HG03097 (cell line): Measurements from ENCODE around the gene HPD.
A peak's percentile ranks its signal among the peaks of the same experiment; 100 is the strongest.

Source experiments
- ATAC-seq: cut with Tn5 transposase; IDR thresholded peaks from one replicate; pipeline ENCODE4 v1.9.1; 2021; ENCODE audit not compliant: unreplicated experiment, low FRiP score

Gene HPD

DNA sequence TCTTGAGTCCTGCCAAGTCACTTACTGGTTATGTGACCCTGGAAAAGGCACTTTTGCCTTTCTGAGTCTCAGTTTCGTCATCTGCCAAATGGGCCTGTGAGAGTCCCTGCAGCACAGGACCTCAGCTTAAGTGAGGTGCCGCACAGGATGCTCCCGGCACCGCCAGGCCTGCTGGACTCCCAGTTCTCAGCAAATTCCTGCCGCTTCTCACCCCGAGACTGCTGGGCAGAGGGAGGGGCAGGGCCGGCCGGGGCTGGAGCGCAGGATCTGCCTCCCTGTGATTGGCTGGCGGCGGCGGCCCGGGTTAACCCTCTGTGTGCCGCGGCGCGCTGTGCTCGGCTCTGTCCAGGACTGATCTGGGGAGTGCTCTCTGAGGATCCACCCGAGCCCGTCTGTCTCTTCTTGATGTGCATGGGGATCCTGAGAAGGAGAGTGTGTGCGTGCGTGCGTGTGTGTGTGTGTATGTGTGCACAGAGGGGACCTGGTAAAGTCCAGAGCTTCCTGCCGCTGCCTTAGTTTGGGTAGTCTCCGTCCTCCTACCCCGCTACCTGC is 46.3 kb downstream of the HPD start:
- ATAC-seq, result no peak

DNA sequence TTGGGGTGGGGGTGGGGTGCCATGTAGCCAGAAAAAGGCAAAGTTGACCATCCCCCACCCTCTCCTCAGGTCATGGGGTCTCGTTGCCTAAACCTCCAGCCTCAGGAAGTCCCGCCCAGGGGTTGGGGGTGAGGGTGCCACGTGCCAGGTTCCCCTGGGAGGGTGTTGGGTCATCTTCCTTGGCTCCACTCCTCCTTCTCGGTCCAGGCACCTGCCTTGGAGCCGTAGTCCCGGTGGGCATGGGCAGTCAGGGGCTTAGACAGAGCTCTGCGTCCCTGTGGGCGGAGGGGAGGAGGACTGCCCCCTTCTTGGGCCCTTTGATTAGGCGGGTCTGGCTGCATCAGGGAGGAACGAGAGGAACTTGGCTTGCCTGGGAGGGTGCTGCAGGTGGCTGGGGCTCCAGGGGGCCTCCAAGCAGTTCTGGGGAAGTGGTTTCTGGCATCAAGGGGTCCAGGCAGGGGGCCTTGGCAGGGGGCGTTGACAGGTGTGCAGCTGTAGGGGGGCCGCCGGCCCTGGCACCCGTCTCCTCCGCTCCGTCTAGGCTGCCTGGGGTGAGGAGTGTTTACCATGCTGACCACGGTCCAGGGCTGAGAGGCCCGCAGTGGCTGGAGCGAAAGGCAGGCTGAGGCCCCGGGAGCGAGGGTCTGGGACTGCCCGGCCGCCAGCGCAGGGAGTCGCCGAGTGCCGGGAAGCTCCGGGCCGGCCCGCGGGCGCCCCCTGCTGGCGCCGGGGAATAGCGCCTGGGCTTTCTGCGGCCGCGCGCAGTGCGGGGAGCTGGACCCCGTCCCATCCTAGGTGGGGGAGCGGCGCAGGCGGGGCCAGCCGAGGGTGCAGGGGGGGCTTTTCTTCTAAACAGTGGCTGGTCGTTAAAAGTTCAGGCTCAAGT is 47.0 kb downstream of the HPD start:
- peak; percentile 52 for ATAC-seq

GRCh38 chr12:121810833-121811433 is 47.7 kb downstream of the HPD start:
- no peak for ATAC-seq

GRCh38 chr12:121810234-121810817 is 48.3 kb downstream of the HPD start:
- no peak for ATAC-seq

DNA sequence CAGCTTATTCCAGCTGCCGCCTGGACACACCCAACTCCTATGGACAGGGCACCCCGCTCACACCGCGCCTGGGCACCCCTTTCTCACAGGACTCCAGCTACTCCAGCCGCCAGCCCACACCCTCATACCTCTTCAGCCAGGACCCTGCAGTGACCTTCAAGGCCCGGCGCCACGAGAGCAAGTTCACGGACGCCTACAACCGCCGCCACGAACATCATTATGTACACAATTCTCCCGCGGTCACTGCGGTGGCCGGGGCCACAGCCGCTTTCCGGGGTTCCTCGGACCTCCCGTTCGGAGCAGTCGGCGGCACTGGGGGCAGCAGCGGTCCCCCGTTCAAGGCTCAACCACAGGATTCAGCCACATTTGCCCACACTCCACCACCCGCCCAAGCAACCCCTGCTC is 48.9 kb downstream of the HPD start:
- ATAC-seq, result no peak

- ATAC-seq, result no peak
Measured at GRCh38 chr12:121808623-121809022, 50.0 kb downstream of the HPD start.

DNA sequence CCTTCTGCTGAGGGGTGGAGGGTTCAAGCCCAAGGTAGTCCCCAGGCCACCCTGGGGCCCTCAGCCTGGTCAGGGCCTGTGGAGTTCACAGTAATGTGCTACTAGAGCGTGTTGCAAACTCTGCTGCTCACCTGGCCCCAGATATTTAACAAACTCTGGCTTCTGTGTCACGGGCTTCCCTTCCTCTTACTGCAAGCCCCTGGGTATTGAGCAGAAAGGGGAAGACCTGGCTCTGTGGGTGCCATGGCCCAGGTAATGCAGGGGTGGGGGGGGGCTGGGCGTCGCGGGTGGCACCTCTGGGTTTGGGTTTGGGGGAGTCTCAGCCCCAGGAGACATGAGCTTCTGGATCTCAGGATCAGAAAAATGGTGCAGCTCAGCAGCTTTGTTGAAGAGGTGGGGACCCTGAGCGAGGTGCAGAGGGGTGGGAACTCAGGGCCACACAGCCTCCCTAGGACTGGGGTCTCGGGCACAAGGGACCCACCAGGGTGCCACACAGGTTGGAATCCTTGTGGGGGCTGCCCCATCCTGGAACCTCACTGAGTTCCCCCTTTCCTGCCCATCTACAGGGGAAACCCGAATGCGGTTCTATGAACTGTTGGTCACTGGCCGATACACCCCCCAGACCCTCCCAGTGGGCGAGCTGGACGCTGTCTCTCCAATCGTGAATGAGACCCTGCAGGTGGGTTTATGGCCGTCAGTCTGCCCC is 50.9 kb downstream of the HPD start:
- ATAC-seq, result no peak

GRCh38 chr12:121806546-121807423 is 51.9 kb downstream of the HPD start:
- no peak for ATAC-seq

- no peak for ATAC-seq
Measured at GRCh38 chr12:121806009-121806545, 52.6 kb downstream of the HPD start.

DNA sequence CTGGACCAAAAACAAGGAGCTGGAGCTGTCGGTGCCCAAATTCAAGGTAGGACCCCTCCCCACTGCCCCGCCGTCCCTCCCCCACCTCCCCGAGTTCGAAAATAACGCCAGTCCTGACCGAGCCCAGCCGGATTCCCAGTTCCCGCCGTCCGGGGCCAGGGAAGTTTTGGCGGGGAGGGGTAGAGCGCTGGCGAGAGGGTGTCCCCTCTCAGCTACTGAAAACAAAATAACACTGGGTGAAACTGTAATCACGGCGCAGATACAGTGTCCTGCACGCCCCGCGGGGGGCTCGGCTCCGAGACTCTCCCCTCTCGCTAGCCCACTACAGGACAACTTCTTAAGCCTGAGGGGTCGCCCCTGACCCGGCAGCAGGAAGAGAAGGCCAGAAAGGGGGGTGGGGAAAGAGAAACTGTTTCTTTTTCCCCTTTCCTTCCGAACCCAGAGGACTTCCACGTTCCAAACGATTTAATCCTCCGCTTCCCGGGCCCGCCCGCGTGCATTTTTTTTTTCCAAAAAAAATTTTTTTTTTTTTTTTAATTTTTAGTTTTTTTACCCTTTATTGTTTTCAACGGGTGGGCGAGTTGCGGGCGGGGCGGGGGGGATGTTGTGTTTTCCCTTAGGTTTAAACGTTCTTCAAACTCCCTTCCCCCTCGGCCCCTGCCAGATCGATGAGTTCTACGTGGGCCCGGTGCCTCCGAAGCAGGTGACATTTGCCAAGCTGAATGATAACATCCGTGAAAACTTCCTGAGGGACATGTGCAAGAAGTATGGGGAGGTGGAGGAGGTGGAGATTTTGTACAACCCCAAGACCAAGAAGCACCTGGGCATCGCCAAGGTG is 53.3 kb downstream of the HPD start:
- ATAC-seq, result no peak

GRCh38 chr12:121804417-121805111 is 54.1 kb downstream of the HPD start:
- ATAC-seq, result no peak

GRCh38 chr12:121803861-121804416 is 54.7 kb downstream of the HPD start, which contains the start of gene SETD1B:
SETD1B (plus strand) TSS chr12:121804009; CDS start chr12:121804738, 729 bp downstream.
- no peak for ATAC-seq

DNA sequence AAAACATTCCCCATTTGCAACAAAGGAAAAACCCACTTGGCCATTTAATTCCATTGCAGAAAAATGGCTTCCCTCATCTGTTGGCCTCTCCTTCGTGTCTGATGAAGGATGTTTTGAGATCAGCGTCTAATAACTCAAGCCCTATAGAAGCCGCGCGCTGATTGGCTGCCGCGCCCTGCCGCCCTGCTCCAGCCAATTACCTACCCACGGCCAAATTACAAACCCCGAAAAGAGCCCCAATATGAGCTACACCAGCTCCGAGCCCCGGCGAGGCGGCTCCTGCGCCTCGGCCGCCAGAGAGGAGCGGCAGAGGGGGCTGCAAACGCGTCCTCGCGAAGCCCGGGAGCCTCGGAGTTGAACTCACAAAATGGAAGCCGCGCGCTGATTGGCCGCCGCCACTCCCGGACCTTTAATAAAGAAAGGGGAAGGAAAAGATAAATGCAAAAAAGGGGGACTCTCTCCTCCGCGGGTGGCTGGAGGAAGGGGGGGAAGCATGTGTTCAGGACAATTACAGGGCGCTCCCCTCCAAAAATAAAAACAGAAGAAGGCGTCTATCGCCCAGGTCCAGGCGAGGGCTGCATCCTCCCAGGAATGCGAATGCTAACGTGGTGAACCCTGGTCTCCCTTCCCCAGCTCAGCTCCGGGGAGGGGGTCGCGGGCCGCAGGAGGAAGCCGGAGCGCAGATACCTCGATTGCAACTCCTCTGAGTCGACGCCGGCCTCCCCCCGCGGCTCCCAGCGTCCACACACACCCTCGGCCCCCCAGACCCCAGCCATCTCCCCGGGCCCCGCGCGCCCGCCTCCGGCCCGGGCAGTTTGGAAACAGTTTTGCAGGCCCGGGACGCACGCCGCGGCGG is 55.6 kb downstream of the HPD start:
- ATAC-seq, result peak; percentile 42

DNA sequence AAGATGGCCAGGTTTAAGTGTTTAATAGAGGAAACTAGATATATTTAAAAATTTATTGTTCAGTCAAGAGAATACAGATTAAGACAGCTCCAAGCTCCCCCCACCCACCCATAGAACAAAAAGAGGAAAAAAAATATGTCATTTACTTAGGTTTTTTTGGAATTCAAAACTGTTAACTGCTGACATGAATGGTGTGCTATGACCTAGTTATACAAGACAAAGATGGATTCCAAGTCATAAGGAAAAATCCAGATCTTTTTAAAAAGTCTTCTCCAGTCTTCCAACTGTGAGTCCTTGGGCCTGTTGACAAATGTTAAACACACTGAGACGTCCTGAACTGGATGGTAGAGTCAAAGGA is 56.2 kb downstream of the HPD start:
- no peak for ATAC-seq

GRCh38 chr12:121801595-121802484 is 56.8 kb downstream of the HPD start:
- no peak for ATAC-seq
